ENCODE results near the gene CATSPER3.
A peak's percentile ranks its signal among the peaks of the same experiment; 100 is the strongest.

Gene CATSPER3

DNA sequence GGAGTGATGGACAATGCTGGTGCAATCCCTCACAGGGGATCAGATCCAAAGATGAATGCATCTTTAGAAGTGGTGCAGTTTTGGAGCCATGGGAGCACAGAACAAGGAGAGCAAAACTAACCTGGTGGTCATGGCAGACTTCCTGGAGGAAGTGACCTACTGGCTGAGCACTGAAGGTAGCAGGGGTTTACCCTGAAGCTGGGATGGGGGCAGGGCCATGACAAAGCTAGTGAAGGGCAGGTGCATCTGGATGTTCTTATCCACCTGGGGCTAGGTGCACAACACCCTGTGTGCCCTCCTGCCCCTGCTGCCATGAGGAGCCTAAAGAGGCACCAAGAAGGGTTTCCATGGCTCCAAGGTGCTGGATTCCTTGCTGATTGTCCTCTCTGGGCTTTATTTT is 77.8 kb downstream of the CATSPER3 start:
- no peak overlapping the region for H3K27ac ChIP-seq (ENCODE audit: low read length)
- H3K4me3 ChIP-seq (ENCODE audit: low read length): no peak overlapping the region

DNA sequence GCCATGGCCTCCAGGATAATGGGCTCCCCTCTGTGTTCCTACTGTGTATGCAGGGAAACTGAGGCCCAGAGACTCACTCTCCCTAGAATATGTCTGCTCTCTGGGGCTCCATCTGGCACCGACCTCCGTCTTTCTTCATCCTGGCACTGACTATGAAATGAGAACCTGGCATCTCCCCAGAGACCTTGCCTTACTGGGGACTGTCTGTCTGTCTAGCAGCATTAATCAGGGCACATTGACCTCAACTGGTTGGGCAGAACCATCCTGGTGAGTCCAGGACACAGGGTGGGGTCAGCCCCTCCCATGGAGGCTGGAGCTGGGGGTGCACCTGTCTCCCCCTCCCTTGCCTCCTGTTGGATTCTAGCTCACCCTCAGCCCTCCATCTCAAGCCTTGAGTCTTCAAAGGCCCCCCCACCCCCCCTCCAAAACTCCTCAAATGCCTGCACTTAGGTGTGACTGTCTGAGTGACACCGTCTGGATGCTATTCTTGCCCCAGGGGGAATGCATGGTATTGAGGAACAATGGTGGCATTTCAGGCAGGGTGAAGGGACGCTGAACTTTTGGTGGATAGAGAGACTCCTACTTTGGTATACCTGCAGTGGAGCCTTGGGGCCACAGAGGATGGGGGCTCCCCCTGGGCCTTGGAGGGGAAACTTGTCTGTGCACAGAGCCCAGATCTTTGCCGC is 79.1 kb downstream of the CATSPER3 start:
- no peak overlapping the region for H3K4me3 ChIP-seq (ENCODE audit: low read length)
- H3K9me3 ChIP-seq (ENCODE audit: control insufficient read depth, insufficient read depth, low read length): no peaks in the 10 kb centered on the region
- peaks cover 2% of the 10 kb centered on the region; the same call in 1 of the 2 replicates for H3K4me1 ChIP-seq (ENCODE audit: control insufficient read depth, insufficient read depth, low read length)
- no peaks in the 10 kb centered on the region for H3K36me3 ChIP-seq (ENCODE audit: control insufficient read depth, insufficient read depth, low read length)
- WGBS (ENCODE audit: insufficient coverage, insufficient read length): no CpG with 5 or more reads among the region's 5 CpGs
- H3K27me3 ChIP-seq (ENCODE audit: control insufficient read depth, insufficient read depth, low read length): peaks cover 60% of the 10 kb centered on the region
- H3K27ac ChIP-seq (ENCODE audit: low read length): no peak overlapping the region
- DNase-seq (ENCODE audit: low read depth, low spot score): no peak

More for the DNA sequence above, 77.8 kb downstream of the CATSPER3 start:
- peaks cover 61% of the 10 kb centered on the region for H3K27me3 ChIP-seq (ENCODE audit: control insufficient read depth, insufficient read depth, low read length)
- peaks cover 5% of the 10 kb centered on the region for H3K4me1 ChIP-seq (ENCODE audit: control insufficient read depth, insufficient read depth, low read length)
- H3K36me3 ChIP-seq (ENCODE audit: control insufficient read depth, insufficient read depth, low read length): no peaks in the 10 kb centered on the region
- no peaks in the 10 kb centered on the region for H3K9me3 ChIP-seq (ENCODE audit: control insufficient read depth, insufficient read depth, low read length)
- no peak for DNase-seq (ENCODE audit: low read depth, low spot score)

DNA sequence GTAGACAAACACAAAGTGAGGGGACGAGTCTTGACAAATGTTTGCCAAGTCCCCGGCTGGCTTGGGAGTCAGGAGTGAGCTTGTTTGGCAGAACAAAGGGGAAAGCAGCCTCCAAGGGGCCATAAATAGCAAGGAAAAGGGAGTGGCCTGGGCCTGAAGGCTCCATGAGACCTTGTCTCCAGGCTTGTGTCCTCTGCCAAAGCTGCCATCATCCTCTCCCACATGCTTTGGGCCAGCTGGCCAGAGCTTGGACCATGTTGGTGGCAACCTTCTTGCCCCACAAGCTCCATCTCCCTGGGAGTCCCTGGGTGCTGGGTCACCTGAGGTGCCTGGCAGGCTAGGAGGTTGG is 79.6 kb downstream of the CATSPER3 start:
- H3K27ac ChIP-seq (ENCODE audit: low read length): no peak overlapping the region
- no peak for DNase-seq (ENCODE audit: low read depth, low spot score)
- peaks cover 2% of the 10 kb centered on the region; the same call in 1 of the 2 replicates for H3K4me1 ChIP-seq (ENCODE audit: control insufficient read depth, insufficient read depth, low read length)
- H3K27me3 ChIP-seq (ENCODE audit: control insufficient read depth, insufficient read depth, low read length): peaks cover 59% of the 10 kb centered on the region
- no peaks in the 10 kb centered on the region for H3K36me3 ChIP-seq (ENCODE audit: control insufficient read depth, insufficient read depth, low read length)
- whole genome bisulfite sequencing (ENCODE audit: insufficient coverage, insufficient read length): no CpG with 5 or more reads among the region's 2 CpGs
- H3K9me3 ChIP-seq (ENCODE audit: control insufficient read depth, insufficient read depth, low read length): no peaks in the 10 kb centered on the region
- H3K4me3 ChIP-seq (ENCODE audit: low read length): no peak overlapping the region

DNA sequence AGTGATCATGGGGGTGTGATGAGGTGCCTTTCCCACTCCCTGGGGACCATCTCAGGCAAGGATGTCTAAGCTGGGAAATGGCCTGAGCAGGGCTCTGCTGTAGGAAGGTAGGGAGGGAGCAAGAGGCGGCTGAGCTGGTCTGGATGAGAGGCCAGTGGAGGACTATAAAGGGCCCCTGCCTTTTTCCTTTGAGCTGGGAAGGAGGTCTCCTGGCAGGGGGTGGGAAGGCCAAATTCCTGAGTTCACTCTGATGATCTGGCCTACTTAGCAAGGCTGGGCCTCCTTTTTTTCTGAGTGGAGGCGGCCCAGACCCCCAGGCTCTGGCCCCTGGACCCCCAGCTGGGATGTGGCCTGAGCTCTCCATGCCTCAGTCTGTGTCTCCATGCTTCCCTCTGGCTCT is 80.6 kb downstream of the CATSPER3 start:
- no peak for DNase-seq (ENCODE audit: low read depth, low spot score)
- H3K27ac ChIP-seq (ENCODE audit: low read length): no peak overlapping the region
- WGBS (ENCODE audit: insufficient coverage, insufficient read length): no CpG with 5 or more reads among the region's 2 CpGs
- H3K27me3 ChIP-seq (ENCODE audit: control insufficient read depth, insufficient read depth, low read length): peaks cover 50% of the 10 kb centered on the region
- peaks cover 2% of the 10 kb centered on the region; the same call in 1 of the 2 replicates for H3K4me1 ChIP-seq (ENCODE audit: control insufficient read depth, insufficient read depth, low read length)
- H3K4me3 ChIP-seq (ENCODE audit: low read length): no peak overlapping the region
- H3K9me3 ChIP-seq (ENCODE audit: control insufficient read depth, insufficient read depth, low read length): no peaks in the 10 kb centered on the region
- H3K36me3 ChIP-seq (ENCODE audit: control insufficient read depth, insufficient read depth, low read length): no peaks in the 10 kb centered on the region

DNA sequence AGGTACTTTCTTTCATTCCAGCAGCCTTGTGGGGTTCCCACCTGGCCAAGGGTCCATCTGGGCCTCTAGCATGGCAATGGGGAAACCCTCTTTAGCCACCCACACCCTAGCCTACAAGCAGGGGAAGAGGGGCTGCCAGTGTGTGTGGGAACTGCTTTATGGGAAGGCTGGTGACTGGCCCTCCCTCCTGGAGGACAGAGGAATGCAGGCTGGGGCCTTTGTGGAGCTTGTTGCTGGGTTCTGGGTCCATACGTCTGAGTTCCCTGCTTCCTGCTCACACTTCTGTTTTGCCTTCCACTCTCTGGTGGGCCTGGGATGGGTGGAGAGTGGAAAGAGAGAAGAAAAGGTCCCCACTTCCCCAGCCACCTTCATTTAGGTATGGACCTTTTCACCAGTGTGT is 81.2 kb downstream of the CATSPER3 start:
- WGBS (ENCODE audit: insufficient coverage, insufficient read length): no CpG with 5 or more reads among the region's 1 CpG

DNA sequence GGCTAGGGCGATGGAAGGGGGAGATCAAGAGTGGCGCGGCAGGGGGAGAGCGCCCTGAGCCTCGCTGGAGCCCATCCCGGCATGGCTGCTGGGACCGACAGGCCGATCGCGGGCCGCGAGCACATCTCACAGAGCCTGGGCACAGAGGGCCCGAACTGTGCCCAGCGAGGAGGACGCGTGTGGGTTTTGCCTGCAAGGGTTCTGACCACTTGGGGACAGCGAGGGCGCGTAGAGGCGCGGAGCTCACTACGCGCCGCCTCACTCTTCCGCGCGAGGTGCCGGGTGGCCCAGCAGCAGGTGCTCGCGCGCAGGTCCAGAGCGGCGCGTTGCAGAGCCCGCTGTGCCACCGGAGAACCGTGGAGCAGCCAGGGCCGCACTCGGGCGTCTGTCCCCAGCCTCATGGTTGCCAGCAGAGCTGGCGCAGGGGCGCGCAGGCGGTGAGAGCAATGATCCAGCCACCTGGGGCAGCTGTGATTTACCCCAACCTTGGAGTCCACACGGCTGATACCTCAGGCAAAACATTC is 82.6 kb downstream of the CATSPER3 start:
- H3K36me3 ChIP-seq (ENCODE audit: control insufficient read depth, insufficient read depth, low read length): no peaks in the 10 kb centered on the region
- WGBS (ENCODE audit: insufficient coverage, insufficient read length): no CpG with 5 or more reads among the region's 45 CpGs
- H3K9me3 ChIP-seq (ENCODE audit: control insufficient read depth, insufficient read depth, low read length): no peaks in the 10 kb centered on the region
- H3K4me3 ChIP-seq (ENCODE audit: low read length): peak overlapping the region; percentile 20; the same call in 1 of the 2 replicates
- H3K27me3 ChIP-seq (ENCODE audit: control insufficient read depth, insufficient read depth, low read length): peaks cover 39% of the 10 kb centered on the region
- H3K27ac ChIP-seq (ENCODE audit: low read length): no peak overlapping the region
- peaks cover 2% of the 10 kb centered on the region; the same call in 1 of the 2 replicates for H3K4me1 ChIP-seq (ENCODE audit: control insufficient read depth, insufficient read depth, low read length)
- no peak for DNase-seq (ENCODE audit: low read depth, low spot score)

More for the DNA sequence above, 81.2 kb downstream of the CATSPER3 start:
- Histone ChIP-seq H3K4me1 (ENCODE audit: control insufficient read depth, insufficient read depth, low read length) (peaks cover 2% of the 10 kb centered on the region; the same call in 1 of the 2 replicates), H3K27me3 (ENCODE audit: control insufficient read depth, insufficient read depth, low read length) (peaks cover 43% of the 10 kb centered on the region), H3K36me3 (ENCODE audit: control insufficient read depth, insufficient read depth, low read length) (no peaks in the 10 kb centered on the region), H3K4me3 (ENCODE audit: low read length) (no peak overlapping the region), H3K27ac (ENCODE audit: low read length) (no peak overlapping the region), H3K9me3 (ENCODE audit: control insufficient read depth, insufficient read depth, low read length) (no peaks in the 10 kb centered on the region)
- no peak for DNase-seq (ENCODE audit: low read depth, low spot score)

DNA sequence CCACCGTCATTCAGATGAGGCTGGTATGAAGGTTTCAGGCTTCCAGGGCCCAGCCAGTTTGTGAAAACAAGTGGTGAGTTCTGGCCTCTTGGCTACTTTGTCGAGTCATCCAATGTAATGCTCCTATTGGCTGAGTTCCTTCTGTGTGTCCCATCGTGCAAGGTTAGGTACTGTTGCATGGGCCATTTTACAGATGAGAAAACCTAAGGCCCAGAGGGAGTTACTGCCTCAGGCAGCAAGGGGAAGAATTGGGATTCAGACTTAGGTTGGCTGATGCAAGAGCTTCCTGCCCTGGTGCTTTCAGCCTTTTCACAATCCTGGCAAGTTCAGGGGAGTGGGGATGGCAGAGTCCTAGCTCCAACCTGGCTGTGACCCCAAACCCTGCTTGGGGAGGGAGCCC is 83.7 kb downstream of the CATSPER3 start:
- H3K27ac ChIP-seq (ENCODE audit: low read length): no peak overlapping the region
- no CpG with 5 or more reads among the region's 3 CpGs for WGBS (ENCODE audit: insufficient coverage, insufficient read length)
- H3K36me3 ChIP-seq (ENCODE audit: control insufficient read depth, insufficient read depth, low read length): no peaks in the 10 kb centered on the region
- no peak for DNase-seq (ENCODE audit: low read depth, low spot score)
- peaks cover 2% of the 10 kb centered on the region for H3K4me1 ChIP-seq (ENCODE audit: control insufficient read depth, insufficient read depth, low read length)
- no peaks in the 10 kb centered on the region for H3K9me3 ChIP-seq (ENCODE audit: control insufficient read depth, insufficient read depth, low read length)
- no peak overlapping the region for H3K4me3 ChIP-seq (ENCODE audit: low read length)
- H3K27me3 ChIP-seq (ENCODE audit: control insufficient read depth, insufficient read depth, low read length): peaks cover 39% of the 10 kb centered on the region

DNA sequence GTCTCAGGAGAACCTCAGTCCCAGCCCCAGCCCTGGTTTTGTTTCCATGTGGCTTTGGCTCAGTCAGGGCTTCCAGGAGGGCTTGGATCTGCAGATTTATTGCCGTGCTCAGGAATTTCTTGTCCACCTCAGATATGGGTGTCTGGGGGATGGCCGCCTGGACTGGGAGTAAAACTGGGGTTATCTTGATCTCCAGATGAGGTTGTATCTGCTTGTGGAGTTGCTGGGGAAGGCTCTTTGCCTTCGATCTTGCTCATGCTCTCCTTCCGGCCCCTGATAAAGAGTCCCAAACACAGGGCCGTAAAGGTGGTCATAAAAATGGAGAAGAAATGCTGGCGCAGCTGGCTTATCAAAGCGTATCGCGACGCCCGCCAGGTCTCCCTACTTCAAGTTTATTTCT is 84.2 kb downstream of the CATSPER3 start:
- peaks cover 2% of the 10 kb centered on the region for H3K4me1 ChIP-seq (ENCODE audit: control insufficient read depth, insufficient read depth, low read length)
- WGBS (ENCODE audit: insufficient coverage, insufficient read length): no CpG with 5 or more reads among the region's 11 CpGs
- H3K36me3 ChIP-seq (ENCODE audit: control insufficient read depth, insufficient read depth, low read length): no peaks in the 10 kb centered on the region
- no peak for DNase-seq (ENCODE audit: low read depth, low spot score)
- peaks cover 38% of the 10 kb centered on the region for H3K27me3 ChIP-seq (ENCODE audit: control insufficient read depth, insufficient read depth, low read length)
- no peaks in the 10 kb centered on the region for H3K9me3 ChIP-seq (ENCODE audit: control insufficient read depth, insufficient read depth, low read length)
- no peak overlapping the region for H3K27ac ChIP-seq (ENCODE audit: low read length)
- H3K4me3 ChIP-seq (ENCODE audit: low read length): no peak overlapping the region

DNA sequence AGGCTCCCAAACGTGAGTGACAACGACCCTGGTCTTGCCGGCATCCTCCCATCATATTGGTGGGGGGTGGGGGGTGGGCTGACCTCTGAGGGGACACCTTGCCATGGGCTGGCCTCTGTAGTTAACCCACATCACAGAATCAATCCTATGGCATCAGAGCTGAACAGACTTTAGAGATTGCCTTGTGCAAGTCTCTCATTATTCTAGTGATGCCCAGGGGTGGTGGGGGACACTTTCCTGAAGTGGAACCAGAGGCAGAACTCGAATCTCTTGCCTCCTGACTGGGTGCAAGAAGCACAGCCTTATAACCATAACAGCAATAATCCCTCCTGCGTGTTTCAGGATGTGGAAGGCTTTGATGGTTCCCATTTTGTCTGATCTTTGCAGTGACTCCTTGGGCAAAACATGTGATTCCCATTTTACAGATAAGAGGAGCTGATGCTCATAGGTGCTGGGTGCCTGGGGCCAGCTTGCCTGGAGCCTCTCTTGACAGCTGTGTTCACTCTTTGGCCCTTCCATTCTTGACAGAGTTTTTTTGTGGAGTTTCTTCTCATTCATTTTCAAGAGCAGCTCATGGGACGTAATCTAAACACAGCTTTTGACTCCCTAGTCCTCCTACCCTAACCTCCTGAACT is 84.9 kb downstream of the CATSPER3 start:
- Histone ChIP-seq H3K27ac (ENCODE audit: low read length) (no peak overlapping the region), H3K36me3 (ENCODE audit: control insufficient read depth, insufficient read depth, low read length) (no peaks in the 10 kb centered on the region), H3K4me1 (ENCODE audit: control insufficient read depth, insufficient read depth, low read length) (peaks cover 2% of the 10 kb centered on the region), H3K27me3 (ENCODE audit: control insufficient read depth, insufficient read depth, low read length) (peaks cover 38% of the 10 kb centered on the region), H3K4me3 (ENCODE audit: low read length) (no peak overlapping the region), H3K9me3 (ENCODE audit: control insufficient read depth, insufficient read depth, low read length) (no peaks in the 10 kb centered on the region)
- DNase-seq (ENCODE audit: low read depth, low spot score): no peak
- WGBS (ENCODE audit: insufficient coverage, insufficient read length): no CpG with 5 or more reads among the region's 6 CpGs

DNA sequence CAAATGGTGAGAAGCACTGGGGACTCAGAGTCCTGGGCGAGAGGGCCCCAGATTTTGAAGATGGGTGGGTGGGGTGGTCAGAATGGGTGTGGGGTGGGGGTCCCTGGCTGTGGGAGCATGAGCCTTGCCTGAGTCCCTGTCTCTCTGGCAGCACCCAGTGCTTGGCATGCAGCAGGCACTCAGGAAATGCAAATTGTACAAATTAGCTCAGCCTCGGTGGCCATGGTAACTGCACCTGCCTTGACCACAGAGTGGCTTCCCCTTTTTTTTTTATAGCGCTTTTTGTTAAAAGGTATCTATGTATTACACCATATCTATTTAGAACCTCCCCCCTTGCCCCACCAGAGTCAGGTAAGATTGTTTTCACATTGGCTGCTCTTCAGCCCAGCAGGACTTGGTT is 85.6 kb downstream of the CATSPER3 start:
- DNase-seq (ENCODE audit: low read depth, low spot score): no peak
- Histone ChIP-seq H3K27me3 (ENCODE audit: control insufficient read depth, insufficient read depth, low read length) (peaks cover 35% of the 10 kb centered on the region), H3K4me3 (ENCODE audit: low read length) (no peak overlapping the region), H3K27ac (ENCODE audit: low read length) (no peak overlapping the region), H3K9me3 (ENCODE audit: control insufficient read depth, insufficient read depth, low read length) (no peaks in the 10 kb centered on the region), H3K4me1 (ENCODE audit: control insufficient read depth, insufficient read depth, low read length) (no peaks in the 10 kb centered on the region; the same call in 1 of the 2 replicates), H3K36me3 (ENCODE audit: control insufficient read depth, insufficient read depth, low read length) (no peaks in the 10 kb centered on the region)
- WGBS (ENCODE audit: insufficient coverage, insufficient read length): no CpG with 5 or more reads among the region's 3 CpGs
